OCI-LY7 (cell line): ENCODE results near the gene NRF1.

Source experiments
- EZH2phosphoT487 ChIP-seq: fragments of 200-600 bp; sonication (generic); IDR thresholded peaks from 2 replicates; pipeline ENCODE4 v1.6.1; 2018; ENCODE audit warnings: low read depth, borderline replicate concordance, mild to moderate bottlenecking, mixed run types, antibody characterized with exemption, low read length, moderate library complexity, mixed read lengths
- TF ChIP-seq, protein P1 (sequence below): fragments of 200-600 bp; sonication (generic); conservative IDR thresholded peaks from 2 replicates; pipeline ENCODE4 v1.5.1; 2014; ENCODE audit warnings: mild to moderate bottlenecking, antibody characterized with exemption, low read length, moderate library complexity, mixed read lengths

DNA sequence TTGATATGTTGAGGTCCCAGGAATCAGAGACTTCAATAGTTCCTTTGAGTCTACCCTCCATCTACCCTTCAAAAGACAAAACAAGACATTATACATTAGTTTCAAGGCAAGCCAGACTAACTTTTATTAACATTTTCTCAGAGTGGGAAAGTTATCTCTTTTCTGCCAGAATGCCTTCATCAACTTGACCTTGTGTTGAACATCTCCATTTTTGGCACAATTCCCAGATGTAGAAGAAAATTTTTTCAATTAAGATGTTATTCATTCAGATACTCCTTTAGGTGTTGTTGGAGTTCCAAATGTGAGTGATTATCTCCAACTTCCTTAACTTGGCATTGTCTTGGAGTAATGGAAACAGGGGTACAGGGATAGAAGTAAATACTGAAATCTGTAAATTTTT is 59.1 kb downstream of the NRF1 start:
- TF ChIP-seq, protein P1, sequence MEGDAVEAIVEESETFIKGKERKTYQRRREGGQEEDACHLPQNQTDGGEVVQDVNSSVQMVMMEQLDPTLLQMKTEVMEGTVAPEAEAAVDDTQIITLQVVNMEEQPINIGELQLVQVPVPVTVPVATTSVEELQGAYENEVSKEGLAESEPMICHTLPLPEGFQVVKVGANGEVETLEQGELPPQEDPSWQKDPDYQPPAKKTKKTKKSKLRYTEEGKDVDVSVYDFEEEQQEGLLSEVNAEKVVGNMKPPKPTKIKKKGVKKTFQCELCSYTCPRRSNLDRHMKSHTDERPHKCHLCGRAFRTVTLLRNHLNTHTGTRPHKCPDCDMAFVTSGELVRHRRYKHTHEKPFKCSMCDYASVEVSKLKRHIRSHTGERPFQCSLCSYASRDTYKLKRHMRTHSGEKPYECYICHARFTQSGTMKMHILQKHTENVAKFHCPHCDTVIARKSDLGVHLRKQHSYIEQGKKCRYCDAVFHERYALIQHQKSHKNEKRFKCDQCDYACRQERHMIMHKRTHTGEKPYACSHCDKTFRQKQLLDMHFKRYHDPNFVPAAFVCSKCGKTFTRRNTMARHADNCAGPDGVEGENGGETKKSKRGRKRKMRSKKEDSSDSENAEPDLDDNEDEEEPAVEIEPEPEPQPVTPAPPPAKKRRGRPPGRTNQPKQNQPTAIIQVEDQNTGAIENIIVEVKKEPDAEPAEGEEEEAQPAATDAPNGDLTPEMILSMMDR = no peak
- no peak for TF ChIP-seq EZH2phosphoT487
